ENCODE measurements around the gene APLN.

Gene APLN

DNA sequence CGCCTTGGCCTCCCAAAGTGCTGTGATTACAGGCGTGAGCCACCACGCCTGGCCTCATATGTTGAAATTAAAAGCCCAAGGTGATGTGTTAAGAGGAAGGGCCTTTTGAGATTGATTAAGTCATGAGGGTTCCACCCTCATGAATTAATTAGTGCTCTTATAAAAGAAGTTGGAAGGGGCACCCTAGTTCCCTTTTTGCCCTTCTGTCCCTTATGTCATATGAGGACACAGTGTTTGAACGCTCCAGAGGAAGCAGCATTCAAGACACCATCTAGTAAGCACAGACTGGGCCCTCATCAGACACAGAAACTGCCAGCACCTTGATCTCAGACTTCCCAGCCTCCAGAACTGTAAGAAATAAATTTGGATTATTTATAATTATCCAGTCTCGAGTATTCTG, 5.1 kb upstream of the APLN start:
- DNase-seq (ENCODE audit: low spot score), result no peak

DNA sequence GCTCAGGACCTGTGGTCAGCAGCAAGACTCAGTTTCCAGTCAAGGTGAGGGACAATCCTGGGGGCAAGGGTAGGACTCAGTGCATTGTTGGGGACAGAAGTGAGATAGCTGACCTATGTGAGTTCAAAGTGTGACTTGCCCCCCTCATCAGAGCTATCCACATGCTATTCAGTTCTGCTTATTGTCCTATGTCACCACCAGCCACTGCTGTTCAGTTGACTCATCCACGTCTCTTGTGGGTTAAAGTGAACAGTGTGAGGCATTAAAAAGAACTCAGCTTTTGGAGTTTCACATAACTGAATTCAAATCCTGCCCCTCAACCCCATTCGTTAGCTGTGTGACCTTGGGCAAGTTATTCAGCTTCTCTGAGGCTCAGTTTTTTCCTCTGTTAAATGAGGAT, 4.4 kb upstream of the APLN start:
- no peak for DNase-seq (ENCODE audit: low spot score)

DNA sequence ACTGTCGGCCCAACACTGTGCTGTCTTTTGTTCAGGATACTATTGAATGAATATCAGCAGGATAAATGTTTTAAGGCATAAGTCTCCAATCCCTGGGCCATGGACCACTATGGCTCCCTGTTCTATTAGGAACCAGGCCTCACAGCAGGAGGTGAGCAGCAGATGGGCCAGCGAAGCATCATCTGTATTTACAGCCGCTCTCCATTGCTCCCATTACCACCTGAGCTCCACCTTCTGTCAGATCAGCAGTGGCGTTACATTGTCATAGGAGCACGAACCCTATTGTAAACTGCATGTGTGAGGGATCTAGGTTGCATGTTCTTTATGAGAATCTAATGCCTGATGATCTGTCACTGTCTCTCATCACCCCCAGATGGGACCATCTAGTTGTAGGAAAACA, 3.7 kb upstream of the APLN start:
- no peak for DNase-seq (ENCODE audit: low spot score)

DNA sequence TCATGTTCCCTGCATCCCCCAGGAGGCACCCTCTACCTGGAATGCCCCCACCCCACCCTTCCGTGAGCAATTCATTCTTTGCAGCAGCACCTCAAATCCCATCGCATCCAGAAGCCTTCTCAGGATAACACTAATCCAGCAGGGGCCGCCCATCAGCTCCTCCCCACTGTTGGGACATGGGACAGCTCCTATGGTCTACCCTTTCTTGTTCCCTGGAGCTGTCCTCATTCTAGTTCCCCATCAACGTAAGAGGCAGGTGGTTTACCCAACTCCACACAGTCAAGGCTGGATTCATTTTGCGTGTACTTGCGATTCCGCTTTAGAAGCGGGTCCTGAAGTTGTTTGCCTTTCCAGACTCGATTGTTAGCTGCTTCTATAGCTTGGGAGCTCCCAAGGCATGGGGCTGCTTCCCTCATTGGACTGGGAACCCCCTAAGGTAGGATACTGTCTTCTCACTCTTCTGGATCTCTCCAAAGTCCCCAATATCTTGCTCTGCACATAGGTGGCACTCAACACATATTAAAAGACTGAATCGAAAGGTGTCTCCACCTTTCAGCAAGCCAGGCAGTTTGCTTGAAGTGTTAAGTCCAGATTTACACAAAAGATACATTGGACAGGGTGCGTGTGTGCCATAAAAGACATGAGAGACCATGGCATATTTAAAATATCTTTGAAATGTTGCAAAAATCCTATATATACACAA, 942 bp upstream of the APLN start:
- DNase-seq (ENCODE audit: low spot score), result no peak

DNA sequence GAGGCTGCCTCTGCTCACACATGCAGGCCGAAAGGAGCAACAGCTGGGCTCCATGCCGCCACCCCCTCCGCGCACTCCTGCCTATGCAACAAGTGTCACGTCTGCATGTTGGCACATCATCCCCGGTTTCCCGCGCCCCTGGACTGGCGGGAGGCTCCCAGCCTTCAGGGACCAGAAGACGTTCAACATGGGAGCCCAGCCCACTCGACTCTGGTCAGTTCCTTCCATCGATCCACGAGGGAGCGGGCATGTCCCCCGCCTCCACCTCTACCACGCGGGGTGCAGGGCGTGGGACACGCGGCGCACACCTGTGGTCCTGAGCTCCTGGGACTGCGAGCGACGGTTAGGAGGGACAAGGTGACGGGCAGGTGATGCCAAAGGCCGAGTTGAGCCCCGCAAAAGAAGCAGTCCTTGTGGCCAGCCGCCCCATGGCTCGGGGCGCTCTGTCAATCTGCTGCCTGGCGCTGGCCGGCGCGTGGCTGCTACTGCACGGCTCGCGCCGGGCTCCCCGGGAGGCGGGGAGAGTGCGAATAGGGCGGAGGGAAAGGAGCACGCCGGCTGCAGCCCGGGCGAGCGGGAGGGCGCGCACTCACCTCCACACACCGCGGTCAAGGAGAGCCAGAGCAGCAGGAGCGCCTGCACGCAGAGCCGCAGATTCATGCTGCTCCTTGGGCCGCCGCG, 645 bp downstream of the APLN start:
- no peak for DNase-seq (ENCODE audit: low spot score)

DNA sequence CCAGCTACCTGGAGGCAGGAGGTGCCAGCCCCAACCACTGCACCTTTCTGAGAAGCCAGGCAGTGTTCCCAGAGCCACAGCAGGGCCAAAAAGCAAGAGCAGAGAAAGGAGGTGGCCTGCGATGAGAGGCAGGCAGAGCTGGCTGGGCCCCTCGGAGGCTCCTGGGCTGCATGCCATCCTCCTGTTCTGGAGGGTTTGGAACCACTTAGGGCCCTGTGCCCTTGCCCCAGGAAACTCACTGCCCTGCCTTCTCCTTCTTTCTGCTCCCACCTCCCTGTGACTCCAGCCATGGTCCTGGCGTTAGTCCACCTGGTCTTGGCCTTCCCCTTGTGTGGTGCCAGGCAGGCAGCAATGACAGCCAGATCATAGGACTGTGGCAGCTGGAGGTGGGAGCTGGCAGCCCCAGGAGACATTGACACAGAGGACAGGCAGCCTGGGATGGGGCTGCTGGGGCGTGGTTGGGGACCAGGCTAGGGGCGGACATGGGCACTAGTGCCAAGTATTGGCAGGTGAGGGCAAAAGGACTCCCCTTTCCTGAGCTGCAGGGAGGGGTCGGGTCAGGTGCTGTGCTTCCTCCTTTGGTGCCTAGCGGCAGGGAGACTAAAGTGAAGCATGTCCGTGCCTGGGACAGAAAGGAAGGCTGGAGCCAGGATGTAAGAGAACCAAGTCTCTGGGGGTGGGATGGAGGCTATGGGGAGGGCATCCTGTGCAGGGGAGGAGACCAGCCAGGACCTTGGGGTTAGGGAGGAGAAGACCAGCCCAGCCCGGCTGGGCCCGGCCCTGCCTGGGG, 1.4 kb downstream of the APLN start:
- no peak for DNase-seq (ENCODE audit: low spot score)

DNA sequence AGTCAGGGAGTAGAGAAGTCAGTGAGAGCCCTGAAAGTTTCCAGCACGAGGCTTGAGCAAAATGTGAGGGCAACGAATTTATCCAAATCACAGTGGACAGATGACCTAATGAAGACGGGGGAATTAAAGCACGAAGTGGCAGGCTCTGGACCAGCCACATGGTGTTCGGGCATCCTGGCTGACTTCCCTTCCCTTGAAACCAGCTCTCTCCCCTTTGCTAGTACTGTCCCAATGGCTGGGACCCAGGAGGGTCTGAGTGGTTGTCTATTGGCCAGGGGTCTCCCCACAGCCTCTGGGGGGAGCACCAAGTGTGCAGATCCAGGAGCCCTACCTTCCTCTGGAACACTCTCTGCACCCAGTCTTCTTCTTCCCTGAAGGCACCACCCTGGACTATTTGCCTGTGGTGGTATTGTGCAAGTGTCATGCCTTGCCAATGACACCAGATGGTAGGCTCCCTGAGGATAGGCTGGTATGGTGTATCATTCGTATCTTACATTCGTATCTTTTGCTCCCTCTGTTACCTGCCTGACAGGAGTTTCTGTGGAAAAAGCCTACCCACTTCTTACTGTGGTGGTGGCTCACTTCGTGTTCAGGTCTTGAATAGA, 2.1 kb downstream of the APLN start:
- DNase-seq (ENCODE audit: low spot score), result no peak

DNA sequence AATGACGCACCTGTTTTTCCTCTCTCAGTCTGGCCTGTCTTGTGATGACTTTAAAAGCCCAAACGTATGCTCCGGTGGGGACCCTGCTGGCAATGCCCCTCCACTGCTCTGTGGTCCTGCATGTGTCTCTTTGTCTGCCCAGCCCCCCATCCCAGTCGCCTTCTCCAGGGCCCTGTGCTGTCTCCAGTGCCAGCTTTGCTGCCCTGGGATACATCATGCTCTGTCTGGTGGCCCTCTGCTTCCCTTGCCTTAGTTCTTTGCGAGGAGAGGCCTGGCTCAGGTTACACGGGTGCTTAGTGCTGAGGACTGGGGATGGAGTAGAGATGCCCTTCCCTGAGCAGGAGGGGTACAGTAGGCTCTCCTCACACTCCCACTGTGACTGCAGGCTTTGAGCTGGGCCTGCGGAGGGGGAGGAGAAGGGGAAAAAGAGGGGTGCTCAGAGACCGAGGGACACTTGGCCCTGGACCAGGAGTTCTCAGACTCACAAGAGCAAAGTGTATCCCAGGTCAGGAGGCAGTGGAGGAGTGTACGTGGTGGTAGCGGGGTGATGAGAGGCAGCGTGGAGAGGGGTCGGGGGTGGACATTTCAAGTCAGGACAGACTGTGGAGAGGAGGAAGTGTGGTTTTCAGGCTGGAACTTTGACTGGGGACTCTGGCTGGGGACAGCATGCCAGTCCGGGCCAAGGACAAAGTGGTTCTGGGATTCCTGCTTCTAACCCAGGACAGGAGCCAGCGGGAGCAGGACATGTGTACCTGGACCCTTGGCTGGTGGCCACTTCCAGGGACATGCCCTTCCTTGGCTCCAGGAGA, 2.8 kb downstream of the APLN start:
- DNase-seq (ENCODE audit: low spot score), result no peak

DNA sequence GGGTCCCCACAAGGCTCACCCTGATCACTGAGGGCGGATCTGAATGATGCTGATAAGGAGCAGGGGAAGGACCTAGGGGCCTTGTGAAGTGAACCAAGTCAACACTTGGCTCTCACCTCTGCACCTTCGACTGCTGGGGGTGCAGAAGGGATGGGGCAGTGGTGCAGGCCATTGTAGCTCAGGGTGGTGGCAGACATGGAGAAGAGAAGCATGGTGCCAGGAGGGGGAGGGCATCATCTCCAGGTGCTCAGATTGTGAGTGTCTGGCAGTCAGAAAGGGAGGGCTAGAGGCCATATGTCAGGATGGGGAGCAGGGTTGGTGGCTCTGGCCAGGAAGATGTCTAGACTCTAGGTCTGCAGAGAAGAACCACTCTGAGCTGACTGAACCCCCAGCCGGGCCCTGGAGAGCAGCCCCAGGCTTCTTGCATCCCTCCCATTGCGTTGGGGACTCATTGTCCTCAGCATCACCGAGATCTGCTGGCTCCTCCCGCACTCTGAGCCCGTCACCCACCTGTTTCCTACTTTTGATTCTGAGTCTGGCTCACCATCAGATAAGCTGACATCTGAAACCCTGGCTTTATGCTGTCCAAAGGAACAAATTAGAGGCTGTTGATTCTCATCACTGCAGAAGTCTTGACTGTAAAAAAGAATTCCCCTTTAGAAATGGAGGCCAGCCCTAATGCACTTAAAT, 3.8 kb downstream of the APLN start:
- no peak for DNase-seq (ENCODE audit: low spot score)

DNA sequence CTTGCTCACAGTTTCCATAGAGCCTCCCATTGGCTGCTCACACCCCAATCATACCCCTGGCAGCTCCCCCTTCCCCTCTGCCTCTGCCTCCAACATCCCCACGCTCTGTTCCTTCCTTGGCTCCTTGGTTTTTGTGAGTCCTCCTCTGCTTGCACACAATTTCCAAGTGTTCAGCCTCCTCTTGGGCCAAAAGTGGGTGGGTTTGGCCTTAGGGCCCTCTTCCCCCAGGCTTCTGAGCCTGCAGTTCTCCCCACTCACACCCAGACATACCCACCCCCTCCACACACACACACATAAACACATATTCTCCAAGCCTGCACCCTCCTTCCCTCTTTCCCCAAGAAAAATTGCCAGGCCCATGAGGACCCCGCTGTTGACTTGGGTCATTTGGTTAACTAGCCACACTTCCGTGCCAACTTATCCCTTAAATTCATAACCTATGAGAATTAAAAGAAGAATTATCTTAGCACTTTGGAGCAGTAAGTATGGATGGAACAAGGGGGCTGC, 4.5 kb downstream of the APLN start:
- DNase-seq (ENCODE audit: low spot score), result no peak

DNA sequence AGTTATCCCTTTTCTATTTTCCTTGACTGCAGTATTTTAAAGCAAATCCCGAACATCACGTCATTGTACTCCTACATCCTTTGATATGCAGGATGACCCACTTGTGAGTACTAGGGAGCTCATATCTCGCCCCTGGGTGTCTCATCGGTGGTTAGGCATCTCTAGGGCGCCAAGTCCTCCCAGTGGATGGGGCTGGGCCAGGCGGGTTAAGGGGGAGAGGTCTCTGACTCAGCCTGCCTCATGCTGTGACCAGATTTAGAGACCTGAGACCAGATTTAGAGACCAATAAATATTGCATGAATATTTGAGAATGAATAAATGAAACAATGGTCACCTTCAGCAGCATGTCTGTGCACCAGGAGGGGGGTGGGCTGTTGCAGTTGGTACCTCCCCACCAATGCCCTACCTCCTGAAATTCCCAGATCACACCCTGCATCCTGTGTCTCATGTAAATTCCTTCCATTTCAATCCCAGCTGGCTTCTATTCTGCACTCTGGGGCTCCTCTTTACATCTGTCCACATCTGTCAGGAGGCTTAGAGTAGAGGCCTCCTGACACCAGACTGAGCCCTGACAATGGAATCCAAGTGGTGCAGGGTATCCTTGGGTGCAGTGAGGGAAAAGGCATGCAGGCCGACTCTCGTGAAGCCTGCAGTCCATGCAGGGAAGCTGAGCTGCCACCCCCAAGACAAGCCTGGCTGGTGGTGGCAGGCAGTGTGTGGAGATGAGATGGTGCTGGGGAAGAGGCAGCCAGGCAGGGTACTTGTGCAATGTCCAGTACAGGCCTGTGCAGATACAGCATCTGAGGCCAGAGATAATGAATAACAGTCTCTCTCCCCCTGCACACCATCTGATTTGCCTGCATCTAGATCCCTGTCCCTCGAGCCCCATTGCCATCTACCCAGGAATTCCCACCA, 5.2 kb downstream of the APLN start:
- DNase-seq (ENCODE audit: low spot score), result no peak

DNA sequence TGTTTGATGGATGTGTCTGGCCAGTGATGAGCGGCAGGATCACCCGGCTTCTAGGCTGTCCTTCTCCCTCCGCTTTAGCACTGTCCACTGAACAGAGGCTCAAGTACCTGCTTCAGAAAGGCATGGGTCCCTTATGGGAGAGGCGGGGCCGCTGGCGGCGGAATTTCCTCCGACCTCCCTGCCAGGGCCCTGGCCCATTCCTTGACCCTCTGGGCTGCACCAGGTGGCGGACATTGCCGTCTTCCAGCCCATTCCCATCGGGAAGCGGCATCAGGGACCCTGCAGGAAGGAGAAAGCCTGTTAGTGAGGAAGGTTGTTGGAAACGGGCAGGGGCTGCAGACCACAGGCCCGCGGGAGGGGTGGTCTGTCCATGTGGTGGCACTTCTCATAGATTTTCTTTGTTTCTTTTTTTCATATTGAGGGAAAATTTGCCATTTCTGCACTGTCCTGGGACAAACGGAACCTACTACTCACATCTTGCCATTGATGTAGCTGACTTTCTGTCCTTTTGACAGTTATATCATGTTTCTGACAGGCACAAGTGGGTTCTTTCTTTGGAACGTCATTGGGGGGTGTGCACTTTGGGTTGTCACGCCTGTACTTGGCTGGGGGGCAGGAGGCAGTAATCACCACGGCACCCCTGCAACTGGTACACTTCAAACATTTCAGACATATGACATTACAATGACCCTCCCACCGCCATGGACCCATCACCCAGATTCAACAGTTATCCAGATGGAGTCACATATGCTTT, 6.1 kb downstream of the APLN start:
- DNase-seq (ENCODE audit: low spot score), result no peak

DNA sequence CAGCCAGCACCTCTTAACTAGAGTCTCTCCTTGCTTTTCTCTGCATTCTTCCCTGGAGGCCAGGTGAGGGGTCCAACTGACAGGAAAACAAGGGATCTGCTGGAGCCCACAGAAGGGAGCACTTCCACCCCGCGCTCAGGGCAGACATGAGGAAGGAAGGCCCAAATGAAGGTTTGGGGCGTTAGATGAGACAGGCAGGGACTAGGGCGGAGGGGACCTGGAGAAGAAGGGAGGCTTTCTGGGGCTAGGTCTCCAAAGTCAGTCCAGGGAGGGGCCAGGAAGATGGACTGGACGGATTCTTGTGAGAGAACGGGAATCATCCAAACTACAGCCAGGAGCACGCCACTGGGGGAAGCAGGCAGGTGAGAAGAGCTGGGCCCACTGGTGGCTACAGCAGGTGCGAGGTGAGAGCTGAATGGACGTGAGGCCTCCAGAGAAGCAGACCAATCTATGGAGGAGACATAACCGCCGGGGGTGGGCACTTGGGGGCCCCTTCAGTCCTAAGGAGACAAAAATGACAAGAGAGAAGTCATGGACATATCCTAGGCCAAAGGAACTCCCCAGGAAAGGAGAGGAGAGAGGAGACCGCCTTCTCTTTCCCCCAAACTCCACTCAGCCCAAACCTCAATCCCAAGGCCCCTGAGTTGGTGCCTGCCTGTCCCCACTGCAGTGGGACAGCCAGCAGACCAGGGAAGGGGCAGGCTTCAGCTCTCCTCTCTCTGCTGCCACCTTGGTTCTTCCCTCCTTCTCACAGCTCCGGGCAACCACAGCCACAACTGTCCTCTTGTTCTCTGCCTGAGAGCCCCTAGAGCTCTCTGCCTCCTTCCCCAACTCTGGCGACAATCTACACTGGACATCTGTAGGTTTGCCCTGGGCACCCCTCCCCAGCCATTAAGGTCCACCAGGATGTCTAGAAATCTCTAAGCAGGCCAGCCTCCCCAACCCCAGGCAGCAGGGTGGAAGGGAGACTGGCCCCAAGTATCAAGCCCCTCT, 7.0 kb downstream of the APLN start:
- no peak for DNase-seq (ENCODE audit: low spot score)

DNA sequence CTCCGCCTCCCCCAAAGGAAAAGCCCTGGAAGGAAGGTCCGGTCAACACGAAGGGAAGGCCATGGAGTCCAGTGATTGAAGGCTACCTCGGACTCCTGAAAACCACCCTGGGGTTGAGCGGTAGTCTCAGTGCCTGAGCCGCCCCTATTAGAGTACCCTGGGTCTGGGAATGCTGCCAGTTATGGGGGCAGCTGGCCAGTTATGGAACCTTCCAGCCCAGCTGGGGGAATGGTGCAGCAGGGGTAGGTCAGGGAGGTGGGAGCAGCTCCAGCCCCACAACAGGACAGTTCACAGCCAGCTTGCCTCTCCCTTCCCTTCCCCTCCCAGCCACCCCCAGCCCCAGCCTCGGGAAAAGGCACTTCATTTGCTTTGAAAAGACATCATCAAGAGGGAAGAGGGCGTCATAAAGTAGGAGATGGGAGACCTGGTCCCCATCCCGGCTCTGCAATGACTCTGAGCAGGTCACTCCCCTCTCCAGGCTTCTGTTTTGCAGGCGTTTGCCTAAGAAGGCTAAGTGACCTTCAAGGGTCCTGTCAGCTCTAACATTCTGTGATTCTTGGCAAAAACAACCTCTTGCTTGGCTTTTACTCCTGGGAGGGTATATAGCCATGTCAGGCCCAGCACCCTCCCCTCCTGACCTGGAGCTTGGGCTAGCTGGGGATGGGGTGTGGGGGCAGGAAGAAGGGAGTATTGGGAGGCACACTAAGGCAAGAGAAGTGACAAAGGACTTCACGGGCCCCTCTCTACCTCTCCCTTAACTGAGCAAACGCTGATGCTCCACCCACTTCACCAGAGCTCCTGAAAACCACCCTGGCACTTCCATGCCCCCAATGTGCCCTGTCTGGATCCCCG, 8.0 kb downstream of the APLN start:
- DNase-seq (ENCODE audit: low spot score), result no peak

DNA sequence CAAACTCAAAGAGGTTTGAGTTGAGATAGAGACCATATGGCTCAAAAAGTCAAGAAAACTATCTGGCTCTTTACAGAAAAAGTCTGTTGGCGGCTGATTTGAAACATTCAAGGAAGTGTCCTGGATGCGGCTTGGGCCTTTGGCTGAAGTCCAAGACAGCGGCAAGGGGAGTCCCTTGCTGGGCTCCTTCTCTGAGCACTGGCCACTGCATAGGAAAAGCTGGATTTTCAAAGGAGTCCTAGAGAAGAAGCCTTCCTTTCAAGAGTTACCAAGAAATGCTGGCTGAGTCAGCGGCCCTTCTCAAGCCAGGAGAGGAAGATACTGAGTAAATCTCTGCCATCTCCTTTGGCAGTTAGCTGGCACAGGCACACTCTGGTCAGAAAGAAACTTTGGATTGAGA, 12.1 kb downstream of the APLN start:
- no peak for DNase-seq (ENCODE audit: low spot score)

DNA sequence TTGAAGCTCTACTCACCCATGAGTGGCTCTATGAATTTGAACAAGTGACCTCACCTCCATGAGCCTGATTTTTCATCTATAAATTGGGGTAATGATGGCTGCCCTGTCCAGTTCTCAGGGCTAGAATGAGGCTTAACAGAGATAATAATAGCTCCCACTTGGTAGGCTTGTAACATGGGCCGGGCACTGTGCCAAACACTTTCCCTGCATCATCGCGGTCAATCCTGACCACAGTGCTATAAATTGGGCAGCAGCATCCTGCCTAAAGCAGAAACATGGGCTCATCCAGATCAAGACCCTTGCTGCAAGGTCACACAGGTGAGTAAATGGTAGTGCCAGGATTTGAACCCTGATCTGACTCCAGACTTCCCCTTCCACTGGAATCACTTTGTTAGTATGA, 12.8 kb downstream of the APLN start:
- DNase-seq (ENCODE audit: low spot score), result no peak

DNA sequence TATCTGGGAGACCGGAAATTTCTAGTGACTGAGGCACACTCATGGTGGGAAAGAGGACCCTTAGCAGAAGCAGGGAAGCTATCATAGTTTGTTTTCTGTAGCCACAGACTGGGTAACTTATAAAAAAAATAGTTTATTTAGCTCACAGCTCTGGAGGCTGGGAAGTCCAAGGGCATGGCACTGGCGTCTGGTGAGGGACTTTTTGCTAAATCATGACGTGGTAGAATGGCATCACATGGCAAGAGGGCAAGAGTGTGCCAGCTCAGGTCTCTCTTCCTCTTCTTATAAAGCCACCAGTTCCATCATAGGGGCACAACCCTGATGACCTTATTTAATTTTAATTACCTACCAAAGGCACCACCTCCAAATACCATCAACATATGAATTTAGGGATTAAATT, 13.3 kb downstream of the APLN start:
- DNase-seq (ENCODE audit: low spot score), result no peak
